ENCODE results near the gene TMC2.

GRCh38 chr20:2654831-2655230, 118.5 kb downstream of the TMC2 start:
- TF ChIP-seq POLR2AphosphoS5 (IDR thresholded peaks at IDR 0.05) (no peak), CTCF (IDR thresholded peaks at IDR 0.05) (no peak), EP300 (IDR thresholded peaks at IDR 0.05) (no peak)
